HepG2 (cell line): ENCODE measurements around the gene CEP57L1. TPM values are rescaled to one million over a fixed set of nuclear protein-coding genes. Genes with fewer than 3 reads are reported as not detected.

Experiments
- CAMTA2 ChIP-seq: sonication (generic); formaldehyde crosslinking; IDR thresholded peaks from 2 replicates; pipeline ENCODE4 v1.4.0; 2020; ENCODE audit warnings: mild to moderate bottlenecking, missing genetic modification reagents, borderline replicate concordance
- CCDC6 ChIP-seq: sonication (generic); formaldehyde crosslinking; IDR thresholded peaks from 2 replicates; pipeline ENCODE4 v1.8.1; 2022; ENCODE audit warnings: mild to moderate bottlenecking, missing genetic modification reagents, moderate library complexity
- CHCHD3 ChIP-seq: sonication (generic); formaldehyde crosslinking; IDR thresholded peaks from 2 replicates; pipeline ENCODE4 v1.8.0; 2022; ENCODE audit warnings: mild to moderate bottlenecking, missing genetic modification reagents, moderate library complexity
- FOSL1 ChIP-seq: sonication (generic); formaldehyde crosslinking; IDR thresholded peaks from 2 replicates; pipeline ENCODE4 v1.9.0; 2021; ENCODE audit warnings: missing genetic modification reagents, borderline replicate concordance
- HNRNPUL1 ChIP-seq: fragments of 200-400 bp; formaldehyde crosslinking; IDR thresholded peaks from 2 replicates; pipeline ENCODE4 v1.6.1; 2017; ENCODE audit warnings: low read depth, mild to moderate bottlenecking, low read length, moderate library complexity
- IRF2 ChIP-seq: IDR thresholded peaks from 2 replicates; pipeline ENCODE4 v1.6.1; 2018; ENCODE audit warnings: missing genetic modification reagents, missing compliant biosample characterization
- KDM4B ChIP-seq: sonication (generic); formaldehyde crosslinking; IDR thresholded peaks from 2 replicates; pipeline ENCODE4 v1.4.0; 2020; ENCODE audit warnings: missing genetic modification reagents
- MAFG ChIP-seq: sonication (generic); formaldehyde crosslinking; IDR thresholded peaks from 2 replicates; pipeline ENCODE4 v1.5.1; 2020; ENCODE audit warnings: mild to moderate bottlenecking, missing genetic modification reagents
- MXD4 ChIP-seq: IDR thresholded peaks from 2 replicates; pipeline ENCODE4 v1.6.1; 2016; ENCODE audit warnings: mild to moderate bottlenecking, missing biosample characterization, missing genetic modification reagents
- NFE2L1 ChIP-seq: sonication (generic); formaldehyde crosslinking; IDR thresholded peaks from 2 replicates; pipeline ENCODE4 v1.4.0; 2020; ENCODE audit warnings: missing genetic modification reagents, mild to moderate bottlenecking, borderline replicate concordance
- NFYB ChIP-seq: sonication (generic); formaldehyde crosslinking; IDR thresholded peaks from 2 replicates; pipeline ENCODE4 v1.4.0; 2020; ENCODE audit warnings: missing genetic modification reagents
- NR2F6 ChIP-seq, 2 experiments: IDR thresholded peaks; 2 replicates each; pipeline ENCODE4 v1.6.1; 2016; ENCODE audit warnings: antibody characterized with exemption in 1 of 2, mild to moderate bottlenecking in 1 of 2
- SETDB1 ChIP-seq: sonication (generic); formaldehyde crosslinking; IDR thresholded peaks from 2 replicates; pipeline ENCODE4 v1.5.1; 2020; ENCODE audit warnings: missing genetic modification reagents, mild to moderate bottlenecking, borderline replicate concordance
- SP1 ChIP-seq, 2 experiments: fragments of 450-650 bp in 1 of 2; sonication (generic) in 1 of 2; formaldehyde crosslinking in 1 of 2; IDR thresholded peaks; 2 replicates each; pipeline versions ENCODE4 v1.4.0 to v1.6.1; 2016 to 2020; ENCODE audit warnings: missing genetic modification reagents in 1 of 2
- TBL1XR1 ChIP-seq: fragments of 150-350 bp; IDR thresholded peaks from 2 replicates; pipeline ENCODE4 v1.6.1; 2014; ENCODE audit warnings: borderline replicate concordance, low read length; ENCODE audit not compliant: partially characterized antibody
- YEATS2 ChIP-seq: sonication (generic); formaldehyde crosslinking; IDR thresholded peaks from 2 replicates; pipeline ENCODE4 v1.4.0; 2020; ENCODE audit warnings: missing genetic modification reagents, borderline replicate concordance
- YY1 ChIP-seq: IDR thresholded peaks from 2 replicates; pipeline ENCODE4 v1.6.1; 2011; ENCODE audit warnings: low read length, low read depth, moderate library complexity, mild to moderate bottlenecking; ENCODE audit not compliant: insufficient read depth, insufficient replicate concordance
- ZNF33B ChIP-seq: sonication (generic); formaldehyde crosslinking; IDR thresholded peaks from 2 replicates; pipeline ENCODE4 v1.5.1; 2020; ENCODE audit warnings: mild to moderate bottlenecking, missing genetic modification reagents
- ZNF550 ChIP-seq: sonication (generic); formaldehyde crosslinking; IDR thresholded peaks from 2 replicates; pipeline ENCODE4 v1.4.0; 2020; ENCODE audit warnings: mild to moderate bottlenecking, missing genetic modification reagents, borderline replicate concordance
- ZNF674 ChIP-seq: sonication (generic); formaldehyde crosslinking; IDR thresholded peaks from 2 replicates; pipeline ENCODE4 v1.5.0; 2020; ENCODE audit warnings: low read depth, mild to moderate bottlenecking, missing genetic modification reagents
- ZNF782 ChIP-seq: sonication (generic); formaldehyde crosslinking; IDR thresholded peaks from 2 replicates; pipeline ENCODE4 v1.4.0; 2020; ENCODE audit warnings: missing genetic modification reagents, mild to moderate bottlenecking, borderline replicate concordance
- ZNF850 ChIP-seq: sonication (generic); formaldehyde crosslinking; conservative IDR thresholded peaks from 2 replicates; pipeline ENCODE4 v1.9.0; 2021; ENCODE audit warnings: mild to moderate bottlenecking, missing genetic modification reagents
- polyA plus RNA-seq, 8 experiments: library from polyadenylated mRNA; depleted of rRNA in 3 of 8; stranded (reverse) in 7 of 8; unstranded in 1 of 8; fragments of >200 nt; fragmentation: Illumina TruSeq in 4 of 8; extraction: Trizol in 4 of 8; gene quantifications; 2 replicates each; pipeline versions ENCODE4 v1.2.1 to v1.2.3, GENCODE V29; 2011 to 2016; ENCODE audit warnings: low read depth in 4 of 8, missing spikeins in 1 of 8, mixed read lengths in 1 of 8; ENCODE audit not compliant: insufficient read depth in 1 of 8
- total RNA-seq, 5 experiments: library from RNA; depleted of rRNA; stranded (reverse); fragments of >200 nt; fragmentation: Illumina TruSeq; extraction: Trizol; gene quantifications; 2 replicates each; pipeline ENCODE4 v1.2.3, GENCODE V29; 2016; ENCODE audit warnings: low read depth in 1 of 5
- TF ChIP-seq, protein P1 (sequence below): sonication (generic); formaldehyde crosslinking; IDR thresholded peaks from 2 replicates; pipeline ENCODE4 v1.5.0; 2020; ENCODE audit warnings: missing genetic modification reagents, mild to moderate bottlenecking, borderline replicate concordance
- TF ChIP-seq, protein P2 (sequence below): sonication (generic); formaldehyde crosslinking; IDR thresholded peaks from 2 replicates; pipeline ENCODE4 v1.8.1; 2023; ENCODE audit warnings: mild to moderate bottlenecking, inconsistent platforms, moderate library complexity, missing genetic modification reagents, borderline replicate concordance
- TF ChIP-seq, protein P3 (sequence below): sonication (generic); formaldehyde crosslinking; IDR thresholded peaks from 2 replicates; pipeline ENCODE4 v1.5.0; 2020; ENCODE audit warnings: missing genetic modification reagents
- TF ChIP-seq, protein P4 (sequence below): sonication (generic); formaldehyde crosslinking; IDR thresholded peaks from 2 replicates; pipeline ENCODE4 v1.4.0; 2020; ENCODE audit warnings: low read depth, mild to moderate bottlenecking, missing genetic modification reagents

Gene CEP57L1
- total and polyA plus RNA-seq, 2 of the 13 experiments (the other 11 are each of a cell fraction or from before 2014, with no cell fraction given), result 7.7 to 15.5 TPM

DNA sequence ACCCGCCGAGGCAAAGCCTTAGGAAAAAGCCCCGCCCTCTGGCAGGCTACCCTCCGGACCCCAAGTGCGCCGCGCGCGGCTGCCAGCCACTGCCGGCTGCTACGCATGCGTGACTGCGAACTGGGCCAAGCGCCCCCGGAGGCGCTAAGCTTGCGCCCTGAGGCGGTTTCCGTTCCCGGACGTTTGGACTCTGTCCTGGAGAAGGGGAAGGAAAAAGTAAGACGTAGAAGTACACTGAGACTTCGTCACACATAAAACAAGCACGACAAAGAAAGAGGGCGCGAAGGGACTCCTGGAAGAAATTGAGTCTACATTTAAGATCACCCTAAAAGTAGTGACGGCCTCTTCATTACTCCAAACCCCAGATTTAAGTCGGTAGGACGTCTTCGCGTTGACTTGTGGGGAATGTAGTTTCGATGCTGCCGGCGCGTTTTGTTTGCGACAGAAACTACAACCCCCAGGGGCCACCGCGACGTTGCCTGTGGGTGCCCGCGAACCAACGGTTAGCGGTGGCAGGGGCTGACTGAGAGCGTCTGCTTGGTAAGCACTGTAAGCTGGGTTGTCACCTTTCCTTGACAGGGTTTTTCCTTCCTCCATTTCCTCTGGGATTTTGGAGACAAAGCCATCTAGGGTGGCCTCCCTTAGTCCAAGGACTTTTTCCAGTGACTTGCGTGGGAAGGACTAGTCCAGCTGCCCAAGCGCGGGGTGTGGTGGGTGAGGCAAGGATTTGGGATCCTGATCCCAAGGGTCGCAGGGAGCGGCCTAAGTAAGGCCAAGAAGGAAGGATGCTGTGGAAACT is at the start of gene CEP57L1 (continued):
- peak; percentile 65 for TF ChIP-seq YY1
- TF ChIP-seq KDM4B, result no peak
- TF ChIP-seq, protein P1, sequence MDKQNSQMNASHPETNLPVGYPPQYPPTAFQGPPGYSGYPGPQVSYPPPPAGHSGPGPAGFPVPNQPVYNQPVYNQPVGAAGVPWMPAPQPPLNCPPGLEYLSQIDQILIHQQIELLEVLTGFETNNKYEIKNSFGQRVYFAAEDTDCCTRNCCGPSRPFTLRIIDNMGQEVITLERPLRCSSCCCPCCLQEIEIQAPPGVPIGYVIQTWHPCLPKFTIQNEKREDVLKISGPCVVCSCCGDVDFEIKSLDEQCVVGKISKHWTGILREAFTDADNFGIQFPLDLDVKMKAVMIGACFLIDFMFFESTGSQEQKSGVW (CRISPR knock-in tag), result no peak
- TF ChIP-seq ZNF550 (CRISPR knock-in tag), result no peak
- TF ChIP-seq, protein P2, sequence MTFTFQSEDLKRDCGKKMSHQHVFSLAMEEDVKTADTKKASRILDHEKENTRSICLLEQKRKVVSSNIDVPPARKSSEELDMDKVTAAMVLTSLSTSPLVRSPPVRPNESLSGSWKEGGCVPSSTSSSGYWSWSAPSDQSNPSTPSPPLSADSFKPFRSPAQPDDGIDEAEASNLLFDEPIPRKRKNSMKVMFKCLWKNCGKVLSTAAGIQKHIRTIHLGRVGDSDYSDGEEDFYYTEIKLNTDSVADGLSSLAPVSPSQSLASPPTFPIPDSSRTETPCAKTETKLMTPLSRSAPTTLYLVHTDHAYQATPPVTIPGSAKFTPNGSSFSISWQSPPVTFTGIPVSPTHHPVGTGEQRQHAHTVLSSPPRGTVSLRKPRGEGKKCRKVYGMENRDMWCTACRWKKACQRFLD (CRISPR knock-in tag), result peak; percentile 58; the same call in 1 of the 2 replicates
- TF ChIP-seq IRF2 (CRISPR knock-in tag), result peak; percentile 92
- TF ChIP-seq SETDB1 (CRISPR knock-in tag), result no peak
- no peak for TF ChIP-seq NFE2L1 (CRISPR knock-in tag)
- TF ChIP-seq, protein P3, sequence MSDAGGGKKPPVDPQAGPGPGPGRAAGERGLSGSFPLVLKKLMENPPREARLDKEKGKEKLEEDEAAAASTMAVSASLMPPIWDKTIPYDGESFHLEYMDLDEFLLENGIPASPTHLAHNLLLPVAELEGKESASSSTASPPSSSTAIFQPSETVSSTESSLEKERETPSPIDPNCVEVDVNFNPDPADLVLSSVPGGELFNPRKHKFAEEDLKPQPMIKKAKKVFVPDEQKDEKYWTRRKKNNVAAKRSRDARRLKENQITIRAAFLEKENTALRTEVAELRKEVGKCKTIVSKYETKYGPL (CRISPR knock-in tag), result 0 out of 2 replicates have a peak, but pooled peaks have one; percentile 5
- peak; percentile 57 for TF ChIP-seq NFYB (CRISPR knock-in tag)
- no peak for TF ChIP-seq FOSL1
- 0 out of 2 replicates have a peak, but pooled peaks have one; percentile 24 for TF ChIP-seq ZNF782 (CRISPR knock-in tag)
- TF ChIP-seq, protein P4, sequence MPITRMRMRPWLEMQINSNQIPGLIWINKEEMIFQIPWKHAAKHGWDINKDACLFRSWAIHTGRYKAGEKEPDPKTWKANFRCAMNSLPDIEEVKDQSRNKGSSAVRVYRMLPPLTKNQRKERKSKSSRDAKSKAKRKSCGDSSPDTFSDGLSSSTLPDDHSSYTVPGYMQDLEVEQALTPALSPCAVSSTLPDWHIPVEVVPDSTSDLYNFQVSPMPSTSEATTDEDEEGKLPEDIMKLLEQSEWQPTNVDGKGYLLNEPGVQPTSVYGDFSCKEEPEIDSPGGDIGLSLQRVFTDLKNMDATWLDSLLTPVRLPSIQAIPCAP, result no peak
- TF ChIP-seq CHCHD3 (CRISPR knock-in tag), result no peak
- no peak for TF ChIP-seq MAFG (CRISPR knock-in tag)
- peak; percentile 35 for TF ChIP-seq TBL1XR1
- no peak for TF ChIP-seq SP1 (IDR thresholded peaks at IDR 0.05)
- no peak; the same call in 1 of the 2 replicates for TF ChIP-seq SP1 (CRISPR knock-in tag; IDR thresholded peaks at IDR 0.05)
- no peak; the same call in none of the 2 replicates for TF ChIP-seq MXD4
- no peak for TF ChIP-seq ZNF850 (CRISPR knock-in tag)
- no peak for TF ChIP-seq CCDC6 (CRISPR knock-in tag)
- TF ChIP-seq ZNF33B (CRISPR knock-in tag), result no peak
- no peak for TF ChIP-seq CAMTA2 (CRISPR knock-in tag)
- TF ChIP-seq YEATS2 (CRISPR knock-in tag), result peak; percentile 85
- no peak for TF ChIP-seq HNRNPUL1
- TF ChIP-seq NR2F6 (IDR thresholded peaks at IDR 0.05), result no peak
- no peak; the same call in 1 of the 2 replicates for TF ChIP-seq NR2F6 (CRISPR knock-in tag; IDR thresholded peaks at IDR 0.05)
- no peak for TF ChIP-seq ZNF674
